Measurements from ENCODE around the gene TRIM8. TPM values are rescaled to one million over a fixed set of nuclear protein-coding genes. Genes with fewer than 3 reads are reported as not detected.

Gene TRIM8
- total and polyA plus RNA-seq, 2 of the 8 experiments (the other 6 are each of a cell fraction or from before 2014, with no cell fraction given) = 24.9 to 38.8 TPM

GRCh38 chr10:102613286-102613685 is 31.0 kb upstream of the TRIM8 start (continued):
- no peak for TF ChIP-seq CTCF (IDR thresholded peaks at IDR 0.05; ENCODE audit: control extremely low read depth in 1 of 3, insufficient read depth in 1 of 3, low read depth in 1 of 3, low read length in 3 of 3)
